GM19193 (cell line): ENCODE data around the gene PALM3.

ENCODE experiments used
- POLR2A ChIP-seq: IDR thresholded peaks from 4 replicates; pipeline ENCODE4 v1.6.1; 2011; ENCODE audit not compliant: insufficient read depth, insufficient read length; ENCODE audit errors: extremely low read depth

PALM3 gene, protein sequence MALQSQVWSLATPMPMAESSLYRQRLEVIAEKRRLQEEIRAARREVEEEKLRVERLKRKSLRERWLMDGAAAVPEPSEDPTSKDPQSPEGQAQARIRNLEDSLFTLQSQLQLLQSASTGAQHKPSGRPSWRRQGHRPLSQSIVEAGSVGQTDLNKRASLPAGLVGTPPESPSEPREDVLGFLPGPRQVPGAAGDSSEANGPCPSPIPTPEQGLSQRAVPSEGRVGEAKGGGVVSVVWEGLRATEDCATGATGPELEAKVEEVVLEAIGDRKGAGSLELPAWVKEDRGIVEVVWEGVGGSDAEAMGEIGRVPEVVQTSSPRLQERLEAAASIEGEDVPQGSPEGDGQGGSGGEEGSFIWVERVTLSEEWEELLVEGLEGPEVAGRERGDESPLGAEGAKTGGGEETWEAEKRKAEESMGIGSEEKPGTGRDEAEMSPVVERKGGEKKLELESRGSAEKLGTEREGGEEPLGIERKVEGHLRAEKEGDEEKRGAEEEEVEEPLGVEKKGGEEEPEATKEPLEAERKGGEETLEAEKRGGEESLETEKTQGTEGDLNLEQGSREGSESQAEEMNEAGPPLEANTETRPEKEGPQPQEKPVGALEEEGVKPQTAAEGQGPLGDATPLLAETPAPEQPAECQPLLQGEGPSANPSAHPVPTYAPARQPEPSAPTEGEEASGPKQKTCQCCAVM

DNA sequence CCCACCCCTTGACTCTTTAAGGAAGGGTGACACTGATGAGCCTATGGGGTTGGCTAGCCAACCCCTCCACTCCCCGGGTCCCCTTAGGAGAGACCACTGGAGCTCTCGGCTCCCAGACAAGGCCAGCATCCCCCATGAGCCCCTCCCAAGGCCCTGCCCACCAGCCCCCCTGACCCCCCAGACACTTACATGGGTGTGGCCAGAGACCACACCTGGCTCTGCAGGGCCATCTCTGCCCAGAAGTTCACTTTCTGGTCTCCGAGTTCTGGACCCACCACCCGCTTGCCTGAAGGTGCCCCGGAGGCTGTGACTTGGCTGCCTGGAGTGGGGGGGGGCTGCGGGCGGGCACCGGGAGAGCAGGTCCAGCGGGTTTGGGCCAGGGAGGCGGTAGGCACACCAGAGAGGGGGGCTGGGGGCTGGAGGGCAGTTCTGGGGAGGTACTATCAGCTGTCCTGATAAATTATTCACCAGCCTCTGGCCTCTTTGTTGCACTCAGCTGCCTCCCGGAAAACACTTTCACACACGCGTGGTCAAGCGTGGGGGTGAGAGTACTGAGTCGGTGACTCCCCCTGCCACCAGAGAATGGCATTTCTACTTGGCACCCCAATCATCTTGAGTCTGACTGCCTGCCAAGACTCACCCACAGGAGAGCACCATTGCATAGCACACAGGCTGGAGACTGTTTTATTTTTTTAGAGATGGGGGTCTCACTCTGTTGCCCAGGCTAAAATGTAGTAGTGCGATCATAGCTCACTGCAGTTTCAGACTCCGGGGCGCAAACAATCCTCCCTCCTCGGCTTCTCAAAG, at the start of gene PALM3:
Gene PALM3, minus strand, starts transcription at position 326 of the 807 bp plus-strand sequence. Its CDS starts 96 bp downstream, at position 230.
- TF ChIP-seq POLR2A: no peak

DNA sequence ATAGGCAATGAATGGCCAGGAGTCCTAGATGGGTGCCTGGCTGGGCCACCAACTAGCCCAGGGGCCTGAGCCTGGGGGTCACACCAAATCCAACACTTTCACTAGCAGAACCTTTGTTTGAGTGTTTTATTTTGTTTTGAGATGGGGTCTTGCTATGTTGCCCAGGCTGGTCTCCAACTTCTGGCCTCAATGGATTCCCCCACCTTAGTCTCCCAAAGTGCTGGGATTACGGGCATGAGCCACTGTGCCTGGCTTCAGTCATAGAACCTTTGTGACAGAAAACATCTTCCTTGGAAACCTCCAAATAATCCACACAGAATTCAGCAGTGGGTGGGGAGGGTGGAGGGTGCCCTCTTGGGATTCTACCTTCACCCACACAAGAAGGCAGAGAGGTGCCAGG, 49.6 kb upstream of the PALM3 start:
- TF ChIP-seq POLR2A: no peak

DNA sequence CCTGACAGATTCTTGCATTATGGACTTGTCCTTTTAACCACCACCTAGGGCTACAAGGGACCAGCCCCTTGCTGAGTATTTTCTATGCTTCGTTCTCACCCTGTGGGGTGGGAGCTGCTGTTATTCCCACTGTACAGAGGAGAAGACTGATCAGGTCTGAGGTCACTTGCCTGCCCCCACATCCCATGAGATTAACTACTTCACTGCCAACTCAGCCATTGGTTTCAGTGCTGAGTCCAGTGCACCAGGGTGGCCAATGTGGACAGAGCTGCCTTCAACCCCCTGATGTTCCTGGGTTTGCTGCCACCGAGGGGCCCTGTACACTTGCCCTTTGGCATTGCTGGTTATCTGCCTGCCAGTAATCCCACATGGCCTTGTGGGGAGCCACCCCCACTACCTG, 48.8 kb upstream of the PALM3 start:
- TF ChIP-seq POLR2A: no peak

DNA sequence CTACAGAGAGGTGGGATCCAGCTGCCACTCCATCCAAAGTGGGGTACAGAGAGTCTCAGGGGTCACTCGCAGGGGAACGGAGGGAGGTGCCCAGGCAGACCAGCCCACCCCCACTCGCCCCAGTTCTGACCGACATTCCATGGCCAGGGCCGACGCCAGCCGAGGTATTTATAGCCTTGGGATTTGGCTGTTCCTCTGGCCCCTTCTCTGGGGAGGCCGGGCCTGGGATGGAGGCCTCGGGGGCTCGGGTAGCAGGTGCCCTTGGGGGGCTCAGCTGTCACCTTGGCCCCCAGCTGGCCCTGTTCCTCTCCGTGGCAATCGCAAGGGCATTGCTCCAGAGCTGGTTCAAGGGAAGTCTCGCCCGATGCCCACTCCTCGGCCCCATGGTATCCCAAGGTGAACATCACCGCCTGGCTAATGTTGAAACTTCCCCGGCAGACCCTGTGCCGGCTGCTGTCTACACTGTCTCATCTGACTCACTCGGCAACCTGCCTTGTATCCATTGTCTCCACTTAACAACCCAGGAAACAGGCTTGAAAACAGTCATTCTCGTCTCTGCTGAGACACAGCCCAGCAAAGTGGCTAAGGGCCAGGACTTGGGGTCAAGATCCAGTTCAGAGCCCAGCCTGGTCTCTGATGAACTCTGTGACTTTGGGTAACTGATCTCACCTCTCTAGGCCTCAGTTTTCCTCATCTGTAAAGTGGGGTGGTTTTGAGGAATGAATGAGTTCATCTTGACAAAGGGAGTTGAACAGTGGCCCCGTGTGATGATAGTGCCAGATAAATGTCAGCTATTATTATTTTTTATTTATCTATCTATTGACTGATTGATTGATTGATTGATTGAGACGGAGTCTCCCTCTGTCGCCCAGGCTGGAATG, 45.9 kb upstream of the PALM3 start:
- TF ChIP-seq POLR2A: no peak

DNA sequence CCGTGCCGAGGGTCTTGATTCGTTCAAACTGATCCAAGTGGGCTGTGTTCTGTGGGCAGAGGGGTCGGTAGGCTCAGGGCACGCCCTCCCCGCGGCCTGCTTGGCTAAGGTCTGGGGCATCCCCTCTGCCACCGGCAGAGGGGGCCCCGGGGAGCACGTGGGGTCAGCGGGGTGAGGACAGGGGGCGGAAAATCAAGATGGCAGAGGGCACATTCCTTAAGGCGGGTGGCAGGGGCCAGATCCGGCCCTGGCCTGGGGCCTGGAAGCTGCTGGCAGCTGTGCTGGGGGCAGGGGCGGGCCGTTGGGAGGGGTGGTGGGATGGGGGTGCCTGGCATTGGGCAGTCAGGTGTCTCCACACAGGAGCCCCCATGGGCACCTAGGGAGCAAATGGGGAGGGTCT, 45.0 kb upstream of the PALM3 start:
- TF ChIP-seq POLR2A: no peak

DNA sequence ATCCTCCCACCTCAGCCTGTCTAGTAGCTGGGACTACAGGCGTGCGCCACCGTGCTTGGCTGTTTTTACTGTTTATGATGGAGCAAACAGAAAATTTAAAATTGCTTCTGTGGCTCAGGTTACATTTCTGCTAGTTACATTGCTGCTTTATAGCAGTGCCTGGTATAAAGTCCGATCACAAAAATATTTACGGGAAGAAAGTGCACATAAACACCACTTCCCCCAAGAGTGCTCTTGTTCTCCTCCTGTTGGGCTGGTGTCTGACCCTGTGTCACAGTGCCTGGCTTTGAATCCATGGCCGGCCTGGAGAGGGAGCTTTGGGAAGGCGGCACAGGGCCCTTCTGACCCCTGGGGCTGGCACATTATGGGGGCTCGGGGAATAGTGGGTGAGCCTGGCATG, 43.8 kb upstream of the PALM3 start:
- TF ChIP-seq POLR2A: no peak

DNA sequence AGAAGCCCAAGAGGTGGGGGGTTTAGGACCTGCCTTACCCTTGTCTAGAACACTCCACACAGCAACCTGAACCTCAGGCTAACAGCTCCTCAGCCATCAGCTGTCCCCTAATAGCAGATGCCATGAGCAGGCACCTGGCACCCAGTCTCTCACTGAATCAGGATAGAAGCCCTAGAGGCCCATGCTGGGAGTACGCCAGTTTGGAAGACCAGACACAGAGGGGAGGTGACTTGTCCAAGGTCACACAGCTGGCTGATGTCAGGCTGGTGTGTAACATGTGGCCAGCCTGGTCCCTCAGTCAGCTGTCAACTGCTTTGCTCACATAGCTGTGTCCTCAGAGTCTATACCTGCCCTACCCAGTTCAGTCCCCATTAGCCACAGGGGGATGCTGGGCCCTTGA, 41.4 kb upstream of the PALM3 start:
- TF ChIP-seq POLR2A: no peak

DNA sequence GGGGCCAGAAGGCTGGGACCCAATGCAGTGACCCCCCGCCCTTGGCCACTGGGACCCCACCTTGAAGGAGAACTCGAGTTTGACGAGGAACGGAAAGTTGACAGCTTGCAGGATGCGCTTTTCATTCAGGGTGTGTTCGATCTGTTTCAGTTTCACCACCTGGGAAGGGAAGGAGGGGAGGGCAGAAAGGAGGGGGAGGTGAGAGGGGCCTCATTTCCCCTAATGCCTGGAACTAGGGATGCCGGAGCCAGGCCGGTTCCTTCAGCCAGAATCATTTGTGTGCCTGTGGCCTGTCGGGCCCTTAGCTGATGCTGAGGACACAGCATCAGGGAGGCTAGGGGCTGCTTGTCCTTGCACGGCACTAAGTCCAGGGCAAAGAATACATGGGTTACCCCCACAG, 40.9 kb upstream of the PALM3 start:
- TF ChIP-seq POLR2A: no peak

DNA sequence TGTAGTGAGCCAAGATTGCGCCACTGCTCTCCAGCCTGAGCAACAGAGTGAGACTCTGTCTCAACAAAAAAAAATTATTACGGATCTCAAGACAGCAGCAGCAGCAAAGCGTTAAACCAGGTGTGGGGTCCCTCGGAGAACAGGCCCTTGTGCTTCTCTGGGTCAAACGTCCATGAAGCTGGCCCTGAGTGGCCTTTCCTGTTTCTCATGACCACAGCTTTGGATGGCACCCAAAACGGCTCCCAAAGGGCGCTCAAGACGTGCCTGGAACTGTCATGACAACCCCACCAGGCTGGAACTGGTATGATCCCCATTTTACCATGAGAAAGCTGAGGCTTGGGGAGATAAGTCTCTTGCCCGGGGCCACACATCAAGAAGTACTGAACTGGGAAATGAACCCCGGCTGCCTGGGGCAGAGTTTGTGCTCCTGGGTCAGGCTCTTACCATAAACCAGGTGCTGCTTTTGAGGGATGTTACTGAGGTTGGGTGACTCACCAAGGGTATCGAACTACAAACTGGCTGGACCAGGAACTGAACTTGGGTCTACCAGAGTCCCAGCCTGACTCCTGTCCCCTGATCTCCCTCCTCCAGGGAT, 40.3 kb upstream of the PALM3 start:
- TF ChIP-seq POLR2A: no peak

DNA sequence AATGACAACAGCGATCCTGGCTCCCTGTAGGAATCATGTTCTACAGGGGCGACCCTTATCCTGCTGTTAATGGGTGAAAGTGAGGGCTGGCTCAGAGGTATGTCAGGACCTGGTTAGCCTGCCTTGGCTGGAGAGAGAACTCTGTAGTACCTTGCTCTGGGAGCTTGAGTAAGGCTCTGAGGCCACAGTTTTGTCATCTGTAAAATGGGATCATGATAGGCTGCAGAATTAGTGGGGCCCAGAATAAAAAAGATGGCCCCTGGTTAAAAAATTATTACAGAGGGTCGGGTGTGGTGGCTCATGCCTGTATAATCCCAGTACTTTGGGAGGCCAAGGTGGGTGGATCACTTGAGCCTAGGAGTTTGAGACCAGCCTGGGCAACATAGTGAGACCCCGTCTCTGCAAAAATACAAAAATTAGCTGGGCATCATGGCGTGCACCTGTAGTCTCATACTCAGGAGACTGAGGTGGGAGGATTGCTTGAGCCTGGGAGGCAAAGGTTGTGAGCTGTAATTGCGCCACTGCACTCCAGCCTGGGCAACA, 39.2 kb upstream of the PALM3 start:
- no peak for TF ChIP-seq POLR2A

DNA sequence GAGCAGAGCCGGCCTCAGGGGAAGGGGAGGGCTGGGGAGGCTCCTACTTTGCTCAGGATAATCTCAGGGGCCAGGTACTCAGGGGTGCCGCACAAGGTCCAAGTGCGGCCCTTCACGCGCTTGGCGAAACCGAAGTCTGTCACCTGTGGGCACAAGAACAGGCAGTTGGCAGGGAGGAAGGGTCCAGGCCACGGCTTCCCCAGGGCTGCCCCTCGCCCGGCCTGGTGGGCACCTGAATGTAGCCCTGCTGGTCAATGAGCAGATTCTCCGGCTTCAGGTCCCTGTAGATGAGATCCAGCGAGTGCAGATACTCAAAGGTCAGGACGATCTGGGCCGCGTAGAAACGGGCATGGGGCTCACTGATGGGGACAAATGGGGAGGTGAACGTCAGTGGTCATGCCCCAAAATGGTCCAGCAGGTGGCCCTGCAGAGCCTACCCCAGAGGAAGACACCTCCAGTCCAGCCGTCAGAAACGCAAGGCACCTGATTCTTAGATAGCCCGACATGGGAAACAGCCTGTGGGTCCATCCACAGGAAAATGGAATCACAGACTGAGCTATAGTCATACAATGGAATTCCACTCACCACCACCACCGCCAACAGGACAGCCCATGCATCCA, 35.8 kb upstream of the PALM3 start:
- TF ChIP-seq POLR2A: no peak

DNA sequence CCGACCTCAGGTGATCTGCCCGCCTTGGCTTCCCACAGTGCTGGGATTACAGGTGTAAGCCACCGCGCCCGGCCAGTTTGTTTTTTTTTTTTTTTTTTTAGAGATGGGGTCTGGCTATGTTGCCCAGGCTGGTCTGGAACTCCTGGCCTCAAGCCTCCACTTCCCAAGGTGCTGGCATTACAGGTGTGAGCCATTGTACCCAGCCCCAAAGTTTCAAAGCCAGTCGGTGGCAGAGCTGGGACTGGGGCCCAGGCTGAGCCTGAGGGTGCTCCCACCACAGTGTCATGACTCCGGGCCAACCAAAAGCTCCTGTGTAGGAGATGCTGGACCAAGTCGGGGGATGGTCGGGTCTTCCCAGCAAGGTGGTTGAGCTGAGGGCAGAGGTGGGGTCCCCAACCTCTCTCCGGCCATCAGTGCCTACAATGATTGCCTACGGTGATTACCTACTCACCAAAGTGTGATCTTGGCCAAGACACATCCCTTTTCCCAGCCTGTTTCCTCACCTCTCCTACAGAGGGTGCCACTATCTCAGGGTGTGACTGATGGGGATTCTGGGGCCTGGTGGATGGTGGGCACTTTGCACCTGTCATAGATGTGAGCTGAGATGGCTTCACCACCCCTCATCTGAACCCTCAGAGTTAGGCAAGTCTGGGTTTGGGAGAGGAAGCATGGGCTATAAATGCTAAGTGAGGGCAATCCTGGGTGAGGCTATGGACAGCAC, 34.6 kb upstream of the PALM3 start:
- no peak for TF ChIP-seq POLR2A

DNA sequence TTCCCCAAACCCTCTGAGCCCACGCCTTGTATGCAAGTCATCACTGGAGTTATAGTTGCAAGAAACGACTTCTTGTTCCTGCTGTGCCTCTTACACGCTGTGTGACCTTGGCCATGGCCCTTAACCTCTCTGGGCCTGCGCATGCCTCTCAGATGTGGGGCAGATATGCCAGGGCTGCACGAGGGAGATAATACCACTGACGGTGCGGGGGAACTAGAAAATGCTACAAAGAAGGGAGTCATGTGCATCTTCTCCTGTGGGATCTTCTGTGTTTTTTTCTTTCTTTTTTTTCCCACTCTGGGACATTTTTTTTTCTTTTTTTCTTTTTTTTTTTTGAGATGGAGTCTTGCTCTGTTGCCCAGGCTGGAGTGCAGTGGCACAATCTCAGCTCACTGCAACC, 33.0 kb upstream of the PALM3 start:
- no peak for TF ChIP-seq POLR2A
